Measurements from ENCODE around the gene ATG7. TPM values are rescaled to one million over a fixed set of nuclear protein-coding genes. Genes with fewer than 3 reads are reported as not detected.

The ATG7 gene
- total RNA-seq, 1 experiment from 2014 or later: 50.9 TPM

GRCh38 chr3:11536132-11536935, 264.1 kb downstream of the ATG7 start:
- Histone ChIP-seq H3K36me3 (ENCODE audit: insufficient read depth, low read length) (no peaks in the 10 kb centered on the region), H3K79me2 (ENCODE audit: low read length) (no peaks in the 10 kb centered on the region), H3K27ac (ENCODE audit: low read length) (no peak overlapping the region), H3K4me3 (ENCODE audit: low read length) (no peak overlapping the region), H3K9me3 (ENCODE audit: low read length) (no peaks in the 10 kb centered on the region), H3K9ac (ENCODE audit: low read length) (no peak overlapping the region), H3K4me2 (ENCODE audit: low read depth, low read length, poor library complexity, severe bottlenecking) (no peak overlapping the region), H3K4me1 (ENCODE audit: low read length) (peaks cover 14% of the 10 kb centered on the region), H3K27me3 (ENCODE audit: low read length) (no peaks in the 10 kb centered on the region), H2AFZ (ENCODE audit: low read length) (no peak overlapping the region), H4K20me1 (ENCODE audit: insufficient read depth, low read depth, low read length) (no peaks in the 10 kb centered on the region), H3K9me2 (replicated peaks; ENCODE audit: insufficient read depth, low read length) (no peaks in the 10 kb centered on the region)
- no peak for DNase-seq

GRCh38 chr3:11536936-11537612, 264.9 kb downstream of the ATG7 start:
- Histone ChIP-seq H2AFZ (ENCODE audit: low read length) (no peak overlapping the region), H3K9me3 (ENCODE audit: low read length) (no peaks in the 10 kb centered on the region), H3K9me2 (replicated peaks; ENCODE audit: insufficient read depth, low read length) (no peaks in the 10 kb centered on the region), H3K4me2 (ENCODE audit: low read depth, low read length, poor library complexity, severe bottlenecking) (no peak overlapping the region), H3K27me3 (ENCODE audit: low read length) (no peaks in the 10 kb centered on the region), H3K79me2 (ENCODE audit: low read length) (no peaks in the 10 kb centered on the region), H4K20me1 (ENCODE audit: insufficient read depth, low read depth, low read length) (no peaks in the 10 kb centered on the region), H3K4me3 (ENCODE audit: low read length) (no peak overlapping the region), H3K9ac (ENCODE audit: low read length) (no peak overlapping the region), H3K27ac (ENCODE audit: low read length) (no peak overlapping the region), H3K4me1 (ENCODE audit: low read length) (peaks cover 14% of the 10 kb centered on the region), H3K36me3 (ENCODE audit: insufficient read depth, low read length) (no peaks in the 10 kb centered on the region)
- no peak for DNase-seq

DNA sequence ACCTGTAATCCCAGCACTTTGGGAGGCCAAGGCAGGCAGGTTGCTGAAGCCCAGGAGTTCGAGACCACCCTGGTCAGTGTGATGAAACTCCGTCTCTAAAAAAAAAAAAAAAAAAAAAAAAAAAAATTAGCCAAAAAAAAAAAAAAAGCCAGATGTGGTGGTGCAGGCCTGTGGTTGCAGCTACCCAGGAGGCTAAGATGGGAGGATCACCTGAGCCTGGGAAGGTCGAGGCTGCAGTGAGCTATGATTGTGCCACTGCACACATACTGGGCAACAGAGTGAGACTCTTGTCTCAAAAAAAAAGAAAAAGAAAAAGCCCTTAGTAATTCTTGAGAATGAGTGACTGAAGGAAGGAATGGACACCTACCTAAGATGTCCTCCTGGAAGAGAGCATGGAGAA, 266.4 kb downstream of the ATG7 start:
- H3K79me2 ChIP-seq (ENCODE audit: low read length): no peaks in the 10 kb centered on the region
- no peak for DNase-seq
- H3K4me2 ChIP-seq (ENCODE audit: low read depth, low read length, poor library complexity, severe bottlenecking): no peak overlapping the region
- H3K4me3 ChIP-seq (ENCODE audit: low read length): no peak overlapping the region
- H3K9me2 ChIP-seq (replicated peaks; ENCODE audit: insufficient read depth, low read length): no peaks in the 10 kb centered on the region
- no peaks in the 10 kb centered on the region for H4K20me1 ChIP-seq (ENCODE audit: insufficient read depth, low read depth, low read length)
- H2AFZ ChIP-seq (ENCODE audit: low read length): no peak overlapping the region
- H3K36me3 ChIP-seq (ENCODE audit: insufficient read depth, low read length): no peaks in the 10 kb centered on the region
- no peaks in the 10 kb centered on the region for H3K9me3 ChIP-seq (ENCODE audit: low read length)
- no peak overlapping the region for H3K9ac ChIP-seq (ENCODE audit: low read length)
- H3K27me3 ChIP-seq (ENCODE audit: low read length): no peaks in the 10 kb centered on the region
- H3K4me1 ChIP-seq (ENCODE audit: low read length): peaks cover 14% of the 10 kb centered on the region
- no peak overlapping the region for H3K27ac ChIP-seq (ENCODE audit: low read length)

- Histone ChIP-seq H3K9me2 (replicated peaks; ENCODE audit: insufficient read depth, low read length) (no peaks in the 10 kb centered on the region), H3K36me3 (ENCODE audit: insufficient read depth, low read length) (no peaks in the 10 kb centered on the region), H4K20me1 (ENCODE audit: insufficient read depth, low read depth, low read length) (no peaks in the 10 kb centered on the region), H3K27me3 (ENCODE audit: low read length) (no peaks in the 10 kb centered on the region), H2AFZ (ENCODE audit: low read length) (no peak overlapping the region), H3K9me3 (ENCODE audit: low read length) (no peaks in the 10 kb centered on the region), H3K4me3 (ENCODE audit: low read length) (no peak overlapping the region), H3K9ac (ENCODE audit: low read length) (no peak overlapping the region), H3K4me2 (ENCODE audit: low read depth, low read length, poor library complexity, severe bottlenecking) (no peak overlapping the region), H3K27ac (ENCODE audit: low read length) (peak overlapping the region; percentile 26; the same call in 1 of the 2 replicates), H3K79me2 (ENCODE audit: low read length) (no peaks in the 10 kb centered on the region), H3K4me1 (ENCODE audit: low read length) (peaks cover 14% of the 10 kb centered on the region)
- no peak for DNase-seq
Observed at GRCh38 chr3:11539218-11539617, 267.0 kb downstream of the ATG7 start.

DNA sequence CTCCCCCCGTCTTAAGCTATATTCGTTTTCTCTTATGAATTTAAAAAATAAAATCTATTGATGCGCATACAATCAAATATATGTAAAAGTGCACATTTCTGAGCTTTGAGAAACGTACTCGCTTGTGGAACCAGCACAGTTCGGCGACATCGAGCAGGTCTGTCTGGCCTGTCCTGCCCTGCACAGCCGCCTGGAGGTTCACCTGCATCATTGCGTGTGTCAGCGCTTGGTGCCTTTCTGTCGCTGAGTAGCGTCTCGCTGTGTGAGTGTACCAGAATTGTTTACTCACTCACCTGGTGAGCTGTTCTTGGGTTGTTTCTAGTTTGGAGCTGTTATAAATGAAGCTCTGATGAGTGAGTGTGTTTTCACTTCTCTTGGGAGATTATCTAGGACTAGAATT, 267.5 kb downstream of the ATG7 start:
- H3K79me2 ChIP-seq (ENCODE audit: low read length): no peaks in the 10 kb centered on the region
- H3K9ac ChIP-seq (ENCODE audit: low read length): no peak overlapping the region
- H3K9me2 ChIP-seq (replicated peaks; ENCODE audit: insufficient read depth, low read length): no peaks in the 10 kb centered on the region
- no peaks in the 10 kb centered on the region for H4K20me1 ChIP-seq (ENCODE audit: insufficient read depth, low read depth, low read length)
- no peaks in the 10 kb centered on the region for H3K9me3 ChIP-seq (ENCODE audit: low read length)
- DNase-seq: no peak
- no peak overlapping the region for H2AFZ ChIP-seq (ENCODE audit: low read length)
- peaks cover 14% of the 10 kb centered on the region for H3K4me1 ChIP-seq (ENCODE audit: low read length)
- no peaks in the 10 kb centered on the region for H3K36me3 ChIP-seq (ENCODE audit: insufficient read depth, low read length)
- H3K4me3 ChIP-seq (ENCODE audit: low read length): no peak overlapping the region
- H3K27ac ChIP-seq (ENCODE audit: low read length): no peak overlapping the region
- H3K27me3 ChIP-seq (ENCODE audit: low read length): no peaks in the 10 kb centered on the region
- no peak overlapping the region for H3K4me2 ChIP-seq (ENCODE audit: low read depth, low read length, poor library complexity, severe bottlenecking)

DNA sequence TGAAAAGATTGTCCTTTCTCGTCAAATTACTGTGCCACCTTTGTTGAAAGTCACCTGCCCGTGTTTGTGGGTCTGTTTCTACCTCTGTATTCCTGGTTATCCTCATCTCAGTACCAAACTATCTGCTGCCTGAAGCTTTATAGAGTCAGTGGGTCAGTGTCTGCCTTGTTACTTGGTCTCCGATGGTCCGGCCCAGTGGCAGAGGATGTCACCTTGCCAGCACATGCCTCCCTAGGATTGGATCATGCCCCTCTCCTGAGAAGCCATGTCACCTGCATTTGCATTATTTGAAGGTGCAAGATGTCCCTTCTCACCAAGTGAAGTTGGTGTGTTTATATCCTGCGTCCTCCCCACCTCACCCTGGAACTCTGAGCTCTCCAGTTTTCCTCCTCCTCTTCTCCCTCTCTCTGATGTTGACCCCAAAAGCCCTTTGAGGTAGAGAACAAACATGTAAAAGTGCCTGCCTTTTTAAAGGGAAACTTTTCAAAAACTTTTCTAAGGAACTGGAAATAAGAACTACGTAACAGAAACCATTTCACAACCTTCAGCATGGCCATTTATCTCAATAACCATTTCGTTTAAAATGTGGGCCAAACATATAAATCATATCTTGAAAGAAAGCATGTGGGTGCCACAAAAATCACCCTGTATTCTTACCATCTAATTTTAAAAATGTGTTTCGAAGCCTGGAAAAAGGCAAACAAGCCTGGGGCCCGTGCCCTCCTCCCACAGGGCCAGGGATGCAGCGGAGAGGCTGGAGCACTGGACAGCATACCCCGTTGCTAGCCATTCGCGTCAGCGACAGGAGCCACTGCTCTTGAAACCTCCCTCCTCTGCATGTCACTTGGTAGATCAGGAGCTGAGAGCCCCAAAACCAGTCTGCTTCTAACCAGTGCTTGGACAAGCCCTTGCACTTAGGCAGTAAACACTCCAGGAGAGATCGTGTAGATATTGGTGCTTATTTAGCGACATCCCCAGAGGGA, 269.4 kb downstream of the ATG7 start:
- Histone ChIP-seq H3K4me2 (ENCODE audit: low read depth, low read length, poor library complexity, severe bottlenecking) (no peak overlapping the region), H3K9me2 (replicated peaks; ENCODE audit: insufficient read depth, low read length) (no peaks in the 10 kb centered on the region), H3K79me2 (ENCODE audit: low read length) (no peaks in the 10 kb centered on the region; the same call in 1 of the 2 replicates), H3K27ac (ENCODE audit: low read length) (no peak overlapping the region), H3K27me3 (ENCODE audit: low read length) (no peaks in the 10 kb centered on the region), H3K9me3 (ENCODE audit: low read length) (no peaks in the 10 kb centered on the region), H3K9ac (ENCODE audit: low read length) (no peak overlapping the region), H4K20me1 (ENCODE audit: insufficient read depth, low read depth, low read length) (no peaks in the 10 kb centered on the region), H2AFZ (ENCODE audit: low read length) (no peak overlapping the region), H3K36me3 (ENCODE audit: insufficient read depth, low read length) (no peaks in the 10 kb centered on the region), H3K4me3 (ENCODE audit: low read length) (no peak overlapping the region), H3K4me1 (ENCODE audit: low read length) (peaks cover 14% of the 10 kb centered on the region)
- DNase-seq: no peak

- no peaks in the 10 kb centered on the region for H4K20me1 ChIP-seq (ENCODE audit: insufficient read depth, low read depth, low read length)
Observed at GRCh38 chr3:11542551-11542950, 270.4 kb downstream of the ATG7 start.

More at GRCh38 chr3:11542551-11542950, 270.4 kb downstream of the ATG7 start:
- H3K4me1 ChIP-seq (ENCODE audit: low read length): peaks cover 9% of the 10 kb centered on the region
- no peaks in the 10 kb centered on the region for H3K9me2 ChIP-seq (replicated peaks; ENCODE audit: insufficient read depth, low read length)
- H3K27me3 ChIP-seq (ENCODE audit: low read length): no peaks in the 10 kb centered on the region
- no peak overlapping the region for H2AFZ ChIP-seq (ENCODE audit: low read length)
- no peak overlapping the region for H3K4me2 ChIP-seq (ENCODE audit: low read depth, low read length, poor library complexity, severe bottlenecking)
- no peak for DNase-seq
- H3K36me3 ChIP-seq (ENCODE audit: insufficient read depth, low read length): no peaks in the 10 kb centered on the region
- H3K9me3 ChIP-seq (ENCODE audit: low read length): no peaks in the 10 kb centered on the region
- H3K27ac ChIP-seq (ENCODE audit: low read length): no peak overlapping the region
- H3K9ac ChIP-seq (ENCODE audit: low read length): no peak overlapping the region
- peaks cover 6% of the 10 kb centered on the region; the same call in 1 of the 2 replicates for H3K79me2 ChIP-seq (ENCODE audit: low read length)
- H3K4me3 ChIP-seq (ENCODE audit: low read length): no peak overlapping the region
